CD1c-positive myeloid dendritic cell (primary cell): ENCODE measurements around the gene CACNA1E.
A peak's percentile ranks its signal among the peaks of the same experiment; 100 is the strongest.

Source experiments
- DNase-seq: peaks from one replicate; pipeline ENCODE4 v3.0.0-alpha.2; 2016; ENCODE audit errors: extremely low spot score

Gene CACNA1E

DNA sequence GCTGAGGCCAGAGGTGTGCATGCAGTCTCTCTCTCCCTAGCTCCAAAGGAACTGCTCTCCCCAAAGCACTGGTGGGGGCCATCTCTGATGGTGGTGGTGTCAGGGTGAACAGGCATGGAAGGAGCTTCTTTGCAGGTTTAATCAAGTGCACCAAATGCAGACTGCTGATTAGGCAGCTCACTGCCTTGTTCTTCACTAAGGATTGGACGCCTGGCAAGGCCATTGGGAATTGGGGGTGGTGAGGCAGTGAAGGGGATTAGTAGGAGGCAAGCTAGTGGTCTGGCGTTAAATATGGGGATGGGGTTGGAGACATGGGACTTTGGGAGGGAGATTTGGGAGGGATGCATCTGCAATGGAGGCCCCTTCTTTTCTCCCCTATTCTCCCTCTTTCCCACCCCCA lies 1.5 kb downstream of the CACNA1E start:
- no peak for DNase-seq

GRCh38 chr1:181485287-181486097 lies 2.2 kb downstream of the CACNA1E start:
- no peak for DNase-seq

DNA sequence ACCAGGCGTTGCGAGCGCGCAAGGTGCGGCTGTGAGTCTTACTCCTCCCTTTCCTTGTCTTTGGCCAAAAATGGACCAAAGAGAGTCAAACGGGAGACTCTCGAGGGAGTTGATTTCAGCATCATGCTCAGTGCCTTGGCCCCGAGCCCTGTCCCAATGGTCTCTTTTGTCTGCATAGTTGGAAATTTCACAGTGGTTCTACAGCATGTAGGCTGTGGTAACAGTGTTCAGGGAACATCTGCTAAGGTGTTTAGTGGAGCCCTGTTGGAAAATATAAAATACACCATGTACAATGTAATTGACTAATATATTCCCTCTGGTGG lies 2.7 kb downstream of the CACNA1E start:
- DNase-seq: no peak

DNA sequence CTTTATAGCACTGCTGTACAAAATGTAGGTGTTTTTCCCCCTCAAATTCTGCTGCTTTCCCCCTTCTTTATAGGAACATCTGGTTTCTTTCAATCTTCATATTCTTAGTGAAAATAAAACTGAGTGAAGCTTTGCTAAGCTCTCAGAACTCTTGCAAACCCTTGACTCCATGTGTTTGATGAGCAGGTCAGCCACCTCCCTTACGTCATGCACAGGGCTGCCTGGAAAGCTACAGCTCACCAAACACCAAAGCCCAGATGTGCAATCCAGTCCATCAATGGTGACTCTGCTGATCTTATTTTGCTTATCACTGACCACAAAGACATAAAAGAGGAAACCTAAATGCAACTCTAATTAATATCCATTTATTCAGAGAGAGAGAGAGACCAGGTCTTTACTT lies 5.5 kb downstream of the CACNA1E start:
- DNase-seq: no peak

- no peak for DNase-seq
Measured at GRCh38 chr1:181490276-181490675, 7.0 kb downstream of the CACNA1E start.

- no peak for DNase-seq
Measured at GRCh38 chr1:181490740-181491712, 7.7 kb downstream of the CACNA1E start.

DNA sequence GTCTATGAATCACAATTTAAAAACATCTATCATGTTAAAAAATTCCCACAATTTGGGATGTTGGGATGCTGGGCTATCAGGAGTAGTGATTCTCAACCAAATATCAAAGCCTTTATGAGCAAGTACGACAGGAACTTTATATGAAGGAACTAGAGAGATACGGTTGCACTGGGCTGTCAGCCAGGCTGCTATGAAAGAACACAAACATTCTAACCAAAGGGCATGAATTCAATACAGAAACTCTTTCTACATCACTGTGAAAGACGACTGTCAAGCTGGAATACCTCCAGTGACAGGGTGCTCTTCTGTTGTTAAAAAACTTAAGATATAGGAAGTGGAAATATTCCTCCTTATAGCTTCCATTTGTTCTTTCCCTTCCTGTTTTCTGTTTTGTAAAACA lies 9.8 kb downstream of the CACNA1E start:
- no peak for DNase-seq

- no peak for DNase-seq
Measured at GRCh38 chr1:181493885-181494284, 10.6 kb downstream of the CACNA1E start.

GRCh38 chr1:181496759-181497158 lies 13.4 kb downstream of the CACNA1E start:
- DNase-seq: no peak

GRCh38 chr1:181497870-181498269 lies 14.6 kb downstream of the CACNA1E start:
- peak; percentile 9 for DNase-seq

- DNase-seq: no peak
Measured at GRCh38 chr1:181499825-181500224, 16.5 kb downstream of the CACNA1E start.

- no peak for DNase-seq
Measured at GRCh38 chr1:181500636-181501035, 17.3 kb downstream of the CACNA1E start.

DNA sequence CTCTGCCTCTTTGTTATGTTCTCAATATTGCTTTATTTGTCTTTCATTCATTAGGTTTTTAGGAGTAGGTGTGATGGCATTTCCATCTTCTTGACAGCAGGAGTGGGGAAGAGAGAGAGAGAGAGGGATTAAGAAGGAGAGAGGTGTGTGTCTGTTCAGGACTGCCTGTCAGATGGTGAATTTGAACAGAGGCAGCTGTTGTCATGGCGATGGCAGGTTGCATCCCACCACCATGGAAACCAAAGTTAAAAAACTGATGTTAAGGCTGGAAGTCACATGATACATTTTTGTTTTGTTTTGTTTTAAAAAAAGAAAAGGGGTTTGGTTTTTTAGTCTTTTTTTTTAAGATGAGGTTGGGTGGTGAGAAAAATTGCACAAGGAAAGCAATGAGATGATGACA lies 18.3 kb downstream of the CACNA1E start:
- no peak for DNase-seq

DNA sequence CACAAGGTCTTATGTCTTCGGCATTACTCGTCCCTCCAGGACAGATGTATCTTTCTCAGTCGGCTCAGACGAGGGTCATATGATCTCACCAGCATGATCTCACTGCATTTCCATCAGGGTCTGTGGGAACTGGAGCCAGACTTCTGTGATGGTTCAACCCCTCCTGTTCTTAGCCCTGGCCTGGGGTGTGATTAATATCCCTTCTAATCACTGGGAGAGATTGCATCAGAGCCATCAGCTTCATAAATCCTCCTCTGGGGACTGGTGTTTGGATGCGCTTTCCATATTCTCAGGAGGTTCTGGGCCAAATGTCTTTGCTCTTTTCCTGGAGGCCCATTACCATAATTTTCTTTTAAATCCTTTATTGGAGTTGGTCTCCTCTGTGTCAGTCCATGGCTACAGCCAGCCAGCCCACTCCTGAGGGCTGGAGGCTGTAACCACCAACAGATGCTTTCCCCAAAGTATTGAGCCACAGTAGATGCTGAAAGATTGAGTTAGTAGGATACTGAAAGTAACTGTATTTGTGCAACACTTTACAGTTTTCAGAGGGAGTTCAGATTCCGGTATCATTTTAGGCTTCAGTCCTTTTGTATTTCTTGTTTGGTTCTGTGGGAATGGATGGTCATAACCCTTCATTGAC lies 20.0 kb downstream of the CACNA1E start:
- DNase-seq: no peak

GRCh38 chr1:181504399-181504842 lies 21.1 kb downstream of the CACNA1E start:
- no peak for DNase-seq

DNA sequence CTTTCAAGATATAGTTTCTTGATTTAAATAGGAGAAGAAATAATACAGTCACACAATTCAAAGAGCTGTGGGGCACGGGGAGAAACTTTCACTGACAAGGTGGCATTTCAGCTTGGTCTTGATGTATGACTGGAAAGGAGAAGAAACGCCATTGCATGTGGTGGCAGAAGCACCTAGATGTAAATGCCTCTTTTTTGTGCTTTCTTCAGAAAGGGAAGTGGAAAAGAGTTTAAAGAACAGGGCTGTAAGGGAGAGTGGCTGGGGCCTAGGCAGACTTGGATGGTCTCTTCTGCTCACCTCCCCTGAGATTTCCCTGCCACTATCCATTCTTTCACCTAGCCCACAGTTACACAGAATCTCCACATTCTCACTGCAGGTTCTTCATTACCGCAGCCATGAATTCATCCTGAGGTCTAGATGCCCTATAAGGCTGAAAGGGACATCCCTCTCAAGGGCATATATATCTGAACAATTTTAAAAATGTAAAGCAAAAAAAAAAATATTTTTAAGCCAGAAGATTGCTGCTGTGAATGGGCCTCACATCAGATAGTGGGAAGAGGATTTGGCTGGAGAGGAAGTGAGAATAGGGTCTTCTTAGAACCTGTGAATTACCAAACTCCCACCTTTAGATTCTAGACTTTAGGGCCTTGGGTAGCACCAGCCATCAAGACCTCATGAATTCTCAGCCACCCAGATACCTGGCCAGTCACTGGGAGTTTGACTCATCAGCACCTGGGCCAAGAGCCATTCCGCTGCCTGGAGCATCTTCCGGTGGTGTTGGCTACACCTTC lies 23.4 kb downstream of the CACNA1E start:
- no peak for DNase-seq

GRCh38 chr1:181508486-181509165 lies 25.3 kb downstream of the CACNA1E start:
- no peak for DNase-seq

DNA sequence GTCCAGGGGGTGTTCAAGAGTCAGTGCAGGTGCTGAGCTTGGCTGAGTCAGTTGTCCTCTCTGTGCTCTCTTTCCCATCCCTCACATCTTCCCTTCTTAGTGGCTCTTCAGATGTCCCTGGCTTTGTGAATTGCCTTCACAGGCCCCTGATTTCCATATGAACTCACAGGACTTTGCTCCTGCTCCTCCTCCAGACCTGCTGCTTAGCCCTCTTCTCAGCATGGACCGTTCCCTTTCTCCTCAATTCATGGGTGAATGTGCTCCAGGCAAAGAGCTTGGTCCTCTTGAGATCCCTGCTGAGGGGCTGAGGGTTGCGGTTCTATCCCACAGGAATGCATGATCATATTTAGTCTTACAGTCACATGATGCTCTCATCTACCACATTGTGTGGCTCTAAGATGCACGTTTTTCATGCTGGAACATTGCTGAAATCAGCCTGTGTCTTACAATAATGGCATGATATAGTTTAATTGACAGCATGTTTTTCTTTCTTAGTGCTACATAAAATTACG lies 30.5 kb downstream of the CACNA1E start:
- no peak for DNase-seq

GRCh38 chr1:181514298-181515290 lies 31.3 kb downstream of the CACNA1E start:
- DNase-seq: no peak
